ENCODE data around the gene GOLGA8N.

Gene GOLGA8N

GRCh38 chr15:32652178-32652577, 58.9 kb downstream of the GOLGA8N start:
- H3K4me1 ChIP-seq (ENCODE audit: low read length) = peaks cover 10% of the 10 kb centered on the region; the same call in 1 of the 2 replicates
- no peak overlapping the region for H3K27ac ChIP-seq (ENCODE audit: low read length)
- H3K9ac ChIP-seq (ENCODE audit: low read length) = no peak overlapping the region
- H3K9me2 ChIP-seq (replicated peaks; ENCODE audit: insufficient read depth, low read length) = no peaks in the 10 kb centered on the region
- 0 out of 2 replicates have a peak, but pooled peaks cover 7% of the 10 kb centered on the region for H3K36me3 ChIP-seq (replicated peaks; ENCODE audit: insufficient read depth, low read length)
- no peaks in the 10 kb centered on the region for H3K27me3 ChIP-seq (replicated peaks; ENCODE audit: insufficient read depth, low read length)
- no peaks in the 10 kb centered on the region for H3K9me3 ChIP-seq (replicated peaks; ENCODE audit: insufficient read depth, low read length)
- TF ChIP-seq CTCF (IDR thresholded peaks at IDR 0.05; ENCODE audit: low read length) (no peak), EZH2 (optimal IDR thresholded peaks at IDR 0.05; ENCODE audit: low read depth, low read length) (no peak), EZH2phosphoT487 (IDR thresholded peaks at IDR 0.05; ENCODE audit: low read length) (no peak)
- DNase-seq = no peak
- H3F3A ChIP-seq (ENCODE audit: insufficient read depth, low read length) = peaks cover 9% of the 10 kb centered on the region
- H4K20me1 ChIP-seq (ENCODE audit: insufficient read depth, low read length) = no peaks in the 10 kb centered on the region
- H3K4me3 ChIP-seq (ENCODE audit: low read length) = no peak overlapping the region
- H3K79me2 ChIP-seq (ENCODE audit: low read length) = no peaks in the 10 kb centered on the region
- no peak overlapping the region for H2AFZ ChIP-seq (ENCODE audit: low read length)
- no peak overlapping the region for H3K4me2 ChIP-seq (ENCODE audit: low read depth, low read length)

- no peak overlapping the region for H3K9ac ChIP-seq (ENCODE audit: low read length)
- no peak overlapping the region for H3K27ac ChIP-seq (ENCODE audit: low read length)
Observed at GRCh38 chr15:32656091-32656490, 62.8 kb downstream of the GOLGA8N start.

GRCh38 chr15:32656496-32656895, 63.2 kb downstream of the GOLGA8N start:
- Histone ChIP-seq H3K79me2 (ENCODE audit: low read length) (no peaks in the 10 kb centered on the region), H3K4me3 (ENCODE audit: low read length) (no peak overlapping the region), H3K4me1 (ENCODE audit: low read length) (peaks cover 15% of the 10 kb centered on the region), H3K36me3 (replicated peaks; ENCODE audit: insufficient read depth, low read length) (0 out of 2 replicates have a peak, but pooled peaks cover 7% of the 10 kb centered on the region), H3F3A (ENCODE audit: insufficient read depth, low read length) (peaks cover 14% of the 10 kb centered on the region), H3K27me3 (replicated peaks; ENCODE audit: insufficient read depth, low read length) (no peaks in the 10 kb centered on the region), H3K9me2 (replicated peaks; ENCODE audit: insufficient read depth, low read length) (no peaks in the 10 kb centered on the region), H3K4me2 (ENCODE audit: low read depth, low read length) (peak overlapping the region; percentile 46), H4K20me1 (ENCODE audit: insufficient read depth, low read length) (no peaks in the 10 kb centered on the region), H2AFZ (ENCODE audit: low read length) (peak overlapping the region; percentile 29; the same call in 1 of the 2 replicates), H3K27ac (ENCODE audit: low read length) (peak overlapping the region; percentile 37; the same call in 1 of the 2 replicates), H3K9me3 (replicated peaks; ENCODE audit: insufficient read depth, low read length) (no peaks in the 10 kb centered on the region), H3K9ac (ENCODE audit: low read length) (no peak overlapping the region)
- DNase-seq = no peak
- TF ChIP-seq EZH2 (optimal IDR thresholded peaks at IDR 0.05; ENCODE audit: low read depth, low read length) (no peak), CTCF (IDR thresholded peaks at IDR 0.05; ENCODE audit: low read length) (no peak), EZH2phosphoT487 (IDR thresholded peaks at IDR 0.05; ENCODE audit: low read length) (no peak)

More at GRCh38 chr15:32656091-32656490, 62.8 kb downstream of the GOLGA8N start:
- H3F3A ChIP-seq (ENCODE audit: insufficient read depth, low read length) = peaks cover 14% of the 10 kb centered on the region
- no peak for DNase-seq
- no peaks in the 10 kb centered on the region for H3K27me3 ChIP-seq (replicated peaks; ENCODE audit: insufficient read depth, low read length)
- H2AFZ ChIP-seq (ENCODE audit: low read length) = no peak overlapping the region
- H3K36me3 ChIP-seq (replicated peaks; ENCODE audit: insufficient read depth, low read length) = 0 out of 2 replicates have a peak, but pooled peaks cover 7% of the 10 kb centered on the region
- no peak for TF ChIP-seq EZH2 (optimal IDR thresholded peaks at IDR 0.05; ENCODE audit: low read depth, low read length)
- no peaks in the 10 kb centered on the region for H3K79me2 ChIP-seq (ENCODE audit: low read length)
- peak overlapping the region; percentile 46; the same call in 1 of the 2 replicates for H3K4me2 ChIP-seq (ENCODE audit: low read depth, low read length)
- no peaks in the 10 kb centered on the region for H3K9me2 ChIP-seq (replicated peaks; ENCODE audit: insufficient read depth, low read length)
- H4K20me1 ChIP-seq (ENCODE audit: insufficient read depth, low read length) = no peaks in the 10 kb centered on the region
- no peaks in the 10 kb centered on the region for H3K9me3 ChIP-seq (replicated peaks; ENCODE audit: insufficient read depth, low read length)
- H3K4me3 ChIP-seq (ENCODE audit: low read length) = no peak overlapping the region
- H3K4me1 ChIP-seq (ENCODE audit: low read length) = peaks cover 15% of the 10 kb centered on the region
